Skeletal muscle tissue (tissue), 4 donors: ENCODE results near the gene NCS1. TPM values are rescaled to one million over a fixed set of nuclear protein-coding genes. Genes with fewer than 3 reads are reported as not detected.

Source experiments
- H3K27ac ChIP-seq: one replicate; pipeline ENCODE4 v1.7.0; 2013; ENCODE audit warnings: mild to moderate bottlenecking, low read depth, low read length, inconsistent platforms
- H3K27me3 ChIP-seq, 3 donors: one replicate each; pipeline ENCODE4 v1.7.0; 2013; ENCODE audit warnings: low read length in 3 of 3; ENCODE audit not compliant: control insufficient read depth in 3 of 3, insufficient read depth in 3 of 3
- H3K36me3 ChIP-seq, 3 donors: one replicate each; pipeline ENCODE4 v1.7.0; 2013; ENCODE audit warnings: low read length in 3 of 3; ENCODE audit not compliant: control insufficient read depth in 3 of 3, insufficient read depth in 3 of 3
- H3K4me1 ChIP-seq, 3 donors: one replicate each; pipeline ENCODE4 v1.7.0; 2013; ENCODE audit warnings: low read length in 3 of 3, mild to moderate bottlenecking in 3 of 3; ENCODE audit not compliant: control insufficient read depth in 3 of 3, insufficient read depth in 3 of 3
- H3K4me3 ChIP-seq, 3 donors: one replicate each; pipeline ENCODE4 v1.7.0; 2013; ENCODE audit warnings: low read length in 3 of 3
- H3K9ac ChIP-seq, 3 donors: one replicate each; pipeline ENCODE4 v1.7.0; 2013; ENCODE audit warnings: low read length in 3 of 3, mild to moderate bottlenecking in 3 of 3, moderate library complexity in 2 of 3, low read depth in 1 of 3
- H3K9me3 ChIP-seq, 3 donors: one replicate each; pipeline ENCODE4 v1.7.0; 2013; ENCODE audit warnings: low read length in 3 of 3; ENCODE audit not compliant: control insufficient read depth in 3 of 3
- total RNA-seq: library from RNA; depleted of rRNA; stranded (reverse); fragments of >200 nt; gene quantifications from one replicate; pipeline ENCODE4 v1.2.3, GENCODE V29; 2014
- donor health status: Osteomylitis.

Gene NCS1
- total RNA-seq, 1 donor from 2014 or later, result 19.3 TPM

DNA sequence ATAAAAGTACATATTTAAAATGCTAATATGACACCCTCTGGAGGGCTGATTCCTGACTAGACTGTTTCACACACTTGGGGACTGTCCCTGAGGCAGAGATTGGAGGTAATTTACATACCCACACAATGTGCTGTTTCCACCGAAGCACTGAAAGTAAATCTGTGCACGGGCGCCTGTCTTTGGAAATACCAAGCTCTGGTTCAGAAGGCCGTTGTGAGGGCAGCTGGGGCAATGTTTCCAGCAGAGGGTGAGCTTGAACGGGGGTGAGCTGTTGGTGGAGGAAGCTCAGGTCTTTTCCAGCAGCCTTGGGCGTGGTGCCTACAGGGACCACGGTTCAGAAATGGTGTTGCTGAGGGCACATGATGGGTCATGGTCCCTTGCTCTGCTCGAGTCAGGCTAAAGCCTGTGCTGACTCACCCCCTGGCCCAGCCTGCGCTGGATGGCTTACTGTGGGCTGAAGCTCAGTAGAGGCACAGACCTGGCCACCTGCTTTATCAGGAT lies 67.6 kb downstream of the NCS1 start:
- H3K9me3 ChIP-seq, result no peaks in the 10 kb centered on the region
- H3K4me1 ChIP-seq, result peaks cover 9 to 15% (median 13%) of the 10 kb centered on the region in 3 donors
- no peaks in the 10 kb centered on the region for H3K36me3 ChIP-seq
- peaks cover 0 to 3% (median 0%) of the 10 kb centered on the region in 3 donors for H3K27me3 ChIP-seq
- H3K4me3 ChIP-seq, result no peak overlapping the region
- no peak overlapping the region for H3K27ac ChIP-seq
- no peak overlapping the region for H3K9ac ChIP-seq

- Histone ChIP-seq H3K9me3 (no peaks in the 10 kb centered on the region), H3K27me3 (peaks cover 0 to 3% (median 0%) of the 10 kb centered on the region in 3 donors), H3K9ac (no peak overlapping the region), H3K27ac (no peak overlapping the region), H3K36me3 (no peaks in the 10 kb centered on the region), H3K4me3 (no peak overlapping the region), H3K4me1 (peaks cover 9 to 15% (median 11%) of the 10 kb centered on the region in 3 donors)
Observed at GRCh38 chr9:130240410-130241197, 68.4 kb downstream of the NCS1 start.

DNA sequence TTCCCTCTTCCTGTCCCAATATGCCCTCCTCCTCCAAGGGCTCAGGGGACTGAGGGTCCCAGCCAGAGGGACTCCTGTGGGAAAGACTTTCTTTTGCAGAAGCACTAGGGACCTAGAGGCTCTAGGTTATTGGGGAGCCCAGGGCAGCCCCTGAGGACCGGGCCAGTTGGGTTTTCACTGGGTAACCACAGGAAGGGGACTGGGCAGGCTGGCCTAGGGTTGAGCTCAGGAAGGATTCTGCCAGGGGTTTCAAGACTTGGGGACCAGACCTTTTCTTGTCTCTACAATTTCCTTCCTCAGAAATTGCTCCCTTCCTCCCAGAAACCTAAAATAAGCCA lies 69.0 kb downstream of the NCS1 start:
- no peak overlapping the region for H3K9ac ChIP-seq
- H3K27ac ChIP-seq, result no peak overlapping the region
- H3K4me1 ChIP-seq, result peaks cover 5 to 11% (median 11%) of the 10 kb centered on the region in 3 donors
- H3K27me3 ChIP-seq, result peaks cover 0 to 3% (median 0%) of the 10 kb centered on the region in 3 donors
- no peaks in the 10 kb centered on the region for H3K36me3 ChIP-seq
- no peak overlapping the region for H3K4me3 ChIP-seq
- H3K9me3 ChIP-seq, result no peaks in the 10 kb centered on the region

DNA sequence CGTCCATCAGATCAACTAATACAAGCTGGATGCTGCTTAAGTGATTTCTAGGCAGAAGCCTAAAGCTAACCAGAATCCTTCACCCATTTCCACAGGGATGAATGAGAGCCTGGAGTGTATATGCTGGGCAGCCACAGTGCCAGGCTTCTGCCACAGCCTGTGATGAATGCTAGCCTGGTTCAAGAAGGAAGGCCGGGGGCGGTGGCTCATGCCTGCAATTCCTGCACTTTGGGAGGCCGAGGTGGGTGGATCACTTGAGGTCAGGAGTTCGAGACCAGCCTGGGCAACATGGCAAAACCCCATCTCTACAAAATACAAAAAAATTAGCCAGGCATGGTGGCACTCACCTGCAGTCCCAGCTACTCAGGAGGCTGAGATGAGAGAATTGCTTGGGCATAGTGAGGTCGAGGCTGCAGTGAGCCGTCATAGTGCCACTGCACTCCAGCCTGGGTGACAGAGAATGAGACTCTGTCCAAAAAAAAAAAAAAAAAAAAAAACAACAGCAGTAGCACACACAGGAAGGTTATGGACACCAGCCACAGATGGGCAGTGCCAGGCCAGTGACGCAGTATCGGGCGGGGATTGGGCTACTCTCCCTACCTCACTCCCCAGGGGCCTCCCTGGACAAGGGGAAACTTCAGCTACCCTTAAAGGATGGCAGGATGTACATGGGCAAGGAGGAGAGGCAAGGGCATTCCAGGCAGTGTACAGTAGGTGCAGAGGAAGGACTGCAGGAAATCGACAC lies 70.2 kb downstream of the NCS1 start:
- no peaks in the 10 kb centered on the region for H3K36me3 ChIP-seq
- peaks cover 5 to 11% (median 9%) of the 10 kb centered on the region in 3 donors for H3K4me1 ChIP-seq
- no peak overlapping the region for H3K9ac ChIP-seq
- H3K9me3 ChIP-seq, result no peaks in the 10 kb centered on the region
- peaks cover 0 to 3% (median 0%) of the 10 kb centered on the region in 3 donors for H3K27me3 ChIP-seq
- H3K4me3 ChIP-seq, result peak overlapping the region in 1 of 3 donors; percentile 31
- H3K27ac ChIP-seq, result no peak overlapping the region

- Histone ChIP-seq H3K27me3 (peaks cover 0 to 3% (median 0%) of the 10 kb centered on the region in 3 donors), H3K4me3 (peak overlapping the region; percentile 29 to 48 (median 31)), H3K36me3 (no peaks in the 10 kb centered on the region), H3K27ac (no peak overlapping the region), H3K4me1 (peaks cover 5 to 11% (median 9%) of the 10 kb centered on the region in 3 donors), H3K9ac (peak overlapping the region in 1 of 3 donors; percentile 32), H3K9me3 (no peaks in the 10 kb centered on the region)
Observed at GRCh38 chr9:130243015-130243881, 71.0 kb downstream of the NCS1 start.

DNA sequence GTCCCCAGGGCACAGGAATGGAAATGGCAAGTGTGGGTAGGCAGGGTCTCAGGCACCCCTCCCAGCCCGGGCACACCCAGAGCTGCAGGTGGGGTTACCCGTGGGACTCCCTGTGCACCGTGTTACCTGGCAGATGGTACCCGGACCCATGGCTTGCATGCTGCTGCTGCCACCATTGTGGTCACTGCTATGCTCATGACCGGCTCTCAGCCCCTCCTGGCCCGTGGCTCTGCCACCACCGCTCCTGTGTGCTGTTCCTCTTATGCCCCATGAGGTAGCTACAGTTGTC lies 71.6 kb downstream of the NCS1 start:
- Histone ChIP-seq H3K9ac (no peak overlapping the region), H3K27me3 (peaks cover 0 to 3% (median 0%) of the 10 kb centered on the region in 3 donors), H3K27ac (no peak overlapping the region), H3K4me3 (no peak overlapping the region), H3K36me3 (no peaks in the 10 kb centered on the region), H3K4me1 (peaks cover 5 to 11% (median 9%) of the 10 kb centered on the region in 3 donors), H3K9me3 (no peaks in the 10 kb centered on the region)

DNA sequence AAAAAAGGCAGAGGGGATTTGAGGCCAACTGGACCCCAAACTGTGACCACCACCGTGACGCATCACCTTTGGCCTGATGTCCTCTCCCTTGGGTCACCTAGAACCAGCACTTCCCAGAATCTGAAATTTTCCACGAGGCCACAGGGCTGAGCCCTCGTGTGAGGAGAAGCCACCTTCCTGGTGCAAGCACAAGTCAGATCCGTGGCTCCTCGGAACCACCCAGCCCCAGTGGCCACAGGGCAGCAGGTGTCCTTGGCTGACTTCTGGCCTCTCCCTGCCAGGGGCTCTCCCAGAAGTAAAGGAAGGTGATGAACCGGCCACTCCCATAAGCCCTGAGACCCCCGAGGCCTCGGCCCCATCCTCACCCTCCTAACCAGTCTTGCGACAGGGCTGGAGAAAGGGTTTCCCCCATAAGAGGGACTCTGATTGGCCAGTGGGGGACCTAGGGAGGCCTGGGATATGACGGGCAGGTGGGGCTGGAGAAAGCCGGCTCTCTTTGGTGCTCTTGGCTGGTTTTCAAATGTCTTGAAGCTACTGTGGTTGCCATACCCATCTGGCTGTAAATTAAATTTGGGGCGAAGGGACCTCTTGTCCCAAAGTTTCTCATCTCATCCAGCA lies 72.5 kb downstream of the NCS1 start:
- no peak overlapping the region for H3K4me3 ChIP-seq
- peaks cover 0 to 3% (median 0%) of the 10 kb centered on the region in 3 donors for H3K27me3 ChIP-seq
- no peaks in the 10 kb centered on the region for H3K9me3 ChIP-seq
- no peak overlapping the region for H3K27ac ChIP-seq
- H3K36me3 ChIP-seq, result no peaks in the 10 kb centered on the region
- H3K4me1 ChIP-seq, result peaks cover 5 to 11% (median 9%) of the 10 kb centered on the region in 3 donors
- H3K9ac ChIP-seq, result peak overlapping the region in 1 of 3 donors; percentile 33

DNA sequence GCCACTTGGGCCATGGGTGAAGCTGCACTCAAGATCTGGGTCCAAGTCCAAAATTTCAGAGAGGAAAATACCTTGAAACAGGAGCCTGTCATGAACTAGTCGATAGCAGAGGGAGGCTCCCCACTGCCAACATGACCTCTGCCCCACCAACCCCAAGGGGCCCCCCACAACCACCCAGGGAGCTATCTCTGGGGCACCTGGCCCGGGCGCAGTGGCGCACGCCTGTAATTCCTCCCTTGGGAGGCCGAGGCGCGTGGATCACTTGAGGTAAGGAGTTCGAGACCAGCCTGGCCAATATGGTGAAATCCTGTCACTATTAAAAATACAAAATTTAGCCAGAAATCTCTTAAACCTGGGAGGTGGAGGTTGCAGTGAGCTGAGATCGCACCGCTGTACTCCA lies 73.3 kb downstream of the NCS1 start:
- Histone ChIP-seq H3K27me3 (peaks cover 0 to 3% (median 0%) of the 10 kb centered on the region in 3 donors), H3K9me3 (no peaks in the 10 kb centered on the region), H3K4me3 (no peak overlapping the region), H3K36me3 (no peaks in the 10 kb centered on the region), H3K4me1 (peaks cover 5 to 11% (median 9%) of the 10 kb centered on the region in 3 donors), H3K27ac (no peak overlapping the region), H3K9ac (no peak overlapping the region)

GRCh38 chr9:130246126-130246525 lies 73.9 kb downstream of the NCS1 start:
- Histone ChIP-seq H3K36me3 (no peaks in the 10 kb centered on the region), H3K9me3 (no peaks in the 10 kb centered on the region), H3K27me3 (peaks cover 0 to 3% (median 0%) of the 10 kb centered on the region in 3 donors), H3K27ac (no peak overlapping the region), H3K4me3 (no peak overlapping the region), H3K4me1 (peaks cover 5 to 11% (median 9%) of the 10 kb centered on the region in 3 donors), H3K9ac (no peak overlapping the region)
